Gastroesophageal sphincter (tissue), 4 donors: ENCODE results near the gene FXYD6. TPM values are rescaled to one million over a fixed set of nuclear protein-coding genes. Genes with fewer than 3 reads are reported as not detected.
"Not testable (repeated sequence)": the region's sequence is repeated elsewhere in the genome, so short reads cannot be mapped to it uniquely, and the experiment has no call there.

Source experiments
- ATAC-seq: fragments of 150-250 bp; one replicate; pipeline ENCODE4 v1.9.1; 2016; ENCODE audit warnings: mild to moderate bottlenecking, moderate library complexity
- H3K27ac ChIP-seq, 4 donors: fragments of 200-600 bp; sonication (generic) in 3 of 4; 1 replicate in 3 of 4; 2 replicates in 1 of 4; pipeline ENCODE4 v1.5.1; 2016 to 2019
- H3K27me3 ChIP-seq: fragments of 200-600 bp; sonication (generic); one replicate; pipeline ENCODE4 v1.5.1; 2019
- H3K36me3 ChIP-seq, 2 donors: fragments of 200-600 bp; sonication (generic); one replicate each; pipeline ENCODE4 v1.5.1; 2019; ENCODE audit warnings: control low read depth in 1 of 2
- H3K4me1 ChIP-seq, 3 donors: fragments of 200-600 bp; sonication (generic); 1 replicate in 2 of 3; 2 replicates in 1 of 3; pipeline ENCODE4 v1.5.1; 2016 to 2019; ENCODE audit warnings: control low read depth in 2 of 3
- H3K4me3 ChIP-seq, 2 donors: fragments of 200-600 bp; sonication (generic); one replicate each; pipeline ENCODE4 v1.5.1; 2019; ENCODE audit warnings: mild to moderate bottlenecking in 1 of 2, moderate library complexity in 1 of 2
- H3K9me3 ChIP-seq, 3 donors: fragments of 200-600 bp; sonication (generic); one replicate each; pipeline ENCODE4 v1.5.1; 2017 to 2019; ENCODE audit warnings: control low read depth in 2 of 3
- EP300 ChIP-seq: sonication (generic); formaldehyde crosslinking; IDR thresholded peaks from one replicate; pipeline ENCODE4 v1.6.1; 2017; ENCODE audit warnings: antibody characterized with exemption, mild to moderate bottlenecking
- POLR2A ChIP-seq, 2 donors: fragments of 450-650 bp; IDR thresholded peaks; one replicate each; pipeline ENCODE4 v1.6.1; 2017; ENCODE audit warnings: antibody characterized with exemption in 2 of 2, mild to moderate bottlenecking in 2 of 2, moderate library complexity in 1 of 2
- POLR2AphosphoS5 ChIP-seq: sonication (generic); formaldehyde crosslinking; IDR thresholded peaks from one replicate; pipeline ENCODE4 v1.6.1; 2017; ENCODE audit warnings: antibody characterized with exemption
- WGBS, 2 donors: methylation state at CpG; one replicate each; pipeline ENCODE4 v1.1.5; 2018; ENCODE audit warnings: low coverage in 1 of 2; 5-methylcytosine and 5-hydroxymethylcytosine counted together
- total RNA-seq, 4 donors: library from RNA; depleted of rRNA; stranded (reverse); fragments of >200 nt; gene quantifications; one replicate each; pipeline ENCODE4 v1.1.0, GENCODE V29; 2016
- TF ChIP-seq, protein P1 (sequence below), 4 experiments: fragments of 200-600 bp in 2 of 4; fragments of 450-650 bp in 2 of 4; sonication (generic) in 1 of 4; IDR thresholded peaks; one replicate each; pipeline ENCODE4 v1.5.1; 2017 to 2019; ENCODE audit warnings: antibody characterized with exemption in 4 of 4, mild to moderate bottlenecking in 2 of 4, moderate library complexity in 2 of 4

FXYD6 gene
- total RNA-seq, 4 donors from 2014 or later = 28.6 to 76.7 (median 74.4) TPM

DNA sequence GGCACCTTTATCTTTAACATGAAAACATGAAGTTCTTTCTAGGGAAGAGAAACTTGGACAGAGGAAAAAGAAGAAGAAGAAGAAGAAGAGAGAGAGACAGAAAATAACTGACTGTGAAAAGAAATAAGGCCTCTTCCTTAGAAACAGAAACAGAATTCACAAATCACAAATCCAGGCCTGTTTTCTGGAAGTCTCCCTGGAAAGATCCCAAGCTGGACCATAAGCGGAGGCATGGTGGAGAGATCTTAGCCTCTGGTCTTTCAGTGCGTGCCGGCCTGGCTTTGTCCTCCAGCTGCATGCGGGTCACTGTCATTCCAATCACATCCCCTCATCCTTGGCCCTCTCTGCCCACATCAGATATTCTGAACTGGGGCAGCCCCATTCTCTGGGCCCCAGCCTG, 6.9 kb downstream of the FXYD6 start:
- Histone ChIP-seq H3K27ac (peak overlapping the region in 3 of 4 donors; percentile 11 to 65 (median 61)), H3K4me1 (peaks cover 0 to 73% (median 15%) of the 10 kb centered on the region in 3 donors), H3K36me3 (no peaks in the 10 kb centered on the region), H3K4me3 (no peak overlapping the region), H3K9me3 (no peaks in the 10 kb centered on the region), H3K27me3 (no peaks in the 10 kb centered on the region)
- no peak for ATAC-seq
- WGBS, 2 donors = 21 to 60% methylated on average over 1 to 4 of the region's 4 CpGs
- TF ChIP-seq POLR2A (IDR thresholded peaks at IDR 0.05) = no peak
- no peak for TF ChIP-seq POLR2AphosphoS5
- TF ChIP-seq EP300 = no peak
- TF ChIP-seq, protein P1, sequence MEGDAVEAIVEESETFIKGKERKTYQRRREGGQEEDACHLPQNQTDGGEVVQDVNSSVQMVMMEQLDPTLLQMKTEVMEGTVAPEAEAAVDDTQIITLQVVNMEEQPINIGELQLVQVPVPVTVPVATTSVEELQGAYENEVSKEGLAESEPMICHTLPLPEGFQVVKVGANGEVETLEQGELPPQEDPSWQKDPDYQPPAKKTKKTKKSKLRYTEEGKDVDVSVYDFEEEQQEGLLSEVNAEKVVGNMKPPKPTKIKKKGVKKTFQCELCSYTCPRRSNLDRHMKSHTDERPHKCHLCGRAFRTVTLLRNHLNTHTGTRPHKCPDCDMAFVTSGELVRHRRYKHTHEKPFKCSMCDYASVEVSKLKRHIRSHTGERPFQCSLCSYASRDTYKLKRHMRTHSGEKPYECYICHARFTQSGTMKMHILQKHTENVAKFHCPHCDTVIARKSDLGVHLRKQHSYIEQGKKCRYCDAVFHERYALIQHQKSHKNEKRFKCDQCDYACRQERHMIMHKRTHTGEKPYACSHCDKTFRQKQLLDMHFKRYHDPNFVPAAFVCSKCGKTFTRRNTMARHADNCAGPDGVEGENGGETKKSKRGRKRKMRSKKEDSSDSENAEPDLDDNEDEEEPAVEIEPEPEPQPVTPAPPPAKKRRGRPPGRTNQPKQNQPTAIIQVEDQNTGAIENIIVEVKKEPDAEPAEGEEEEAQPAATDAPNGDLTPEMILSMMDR (IDR thresholded peaks at IDR 0.05) = no peak

DNA sequence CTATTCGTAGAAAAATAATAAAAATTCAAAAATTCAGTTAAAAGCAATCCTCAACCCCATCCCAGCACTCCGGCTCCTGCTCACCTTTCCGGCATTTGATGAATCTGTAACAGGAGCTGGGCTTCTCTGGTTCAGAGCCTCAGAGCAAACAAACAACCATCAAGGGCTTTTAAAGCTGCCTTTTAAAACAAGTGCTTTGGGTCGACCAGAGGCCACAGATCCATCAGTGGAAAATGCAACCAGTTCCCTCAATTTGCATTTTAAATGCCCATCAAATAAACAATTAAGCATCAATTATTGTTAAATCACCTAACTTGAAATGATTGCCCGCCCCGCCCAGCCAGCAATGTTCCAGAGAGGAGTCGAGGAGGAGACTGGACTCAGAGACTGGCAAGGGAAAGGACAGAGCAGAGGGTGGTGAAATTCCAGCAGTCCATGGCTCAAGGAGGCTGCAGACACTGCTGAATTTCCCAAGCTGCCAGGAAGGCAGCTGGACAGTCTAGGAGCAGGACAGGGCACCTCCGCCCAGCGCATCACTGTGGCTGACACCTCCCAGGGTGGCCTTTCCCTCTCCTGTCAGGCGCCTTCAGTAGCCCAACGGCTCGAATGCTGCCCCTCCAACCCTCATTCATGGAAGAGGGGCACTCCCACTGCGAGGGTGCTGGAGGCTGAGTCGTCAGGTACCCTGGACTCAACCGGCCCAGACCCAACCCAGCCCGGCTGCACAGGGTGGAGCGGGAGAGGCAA, 7.5 kb downstream of the FXYD6 start:
- ATAC-seq = no peak
- H3K27ac ChIP-seq = peak overlapping the region in 2 of 4 donors; percentile 61 to 65
- TF ChIP-seq POLR2AphosphoS5 (no peak), POLR2A (IDR thresholded peaks at IDR 0.05) (no peak), EP300 (no peak)
- TF ChIP-seq, protein P1 (IDR thresholded peaks at IDR 0.05) = no peak

DNA sequence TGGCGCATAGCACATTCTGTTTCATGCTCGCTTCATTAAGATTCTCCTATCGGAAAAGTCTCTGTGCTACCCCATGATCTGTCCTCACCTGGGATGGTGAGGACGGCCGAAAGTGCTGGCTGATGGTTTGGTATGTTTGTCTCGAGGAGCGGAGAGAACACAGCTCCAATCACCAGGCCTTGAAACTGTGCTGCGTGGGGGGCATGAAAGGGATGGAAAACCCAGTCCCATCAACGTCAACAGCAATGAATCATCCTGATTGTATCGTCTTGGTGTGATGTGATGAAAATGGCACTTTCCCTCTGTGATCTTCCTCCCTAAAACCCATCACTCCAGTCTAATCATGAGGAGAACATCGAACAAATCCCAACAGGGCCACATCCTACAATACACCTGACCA, 8.4 kb downstream of the FXYD6 start:
- 70 to 77% methylated on average over 6 to 10 of the region's 11 CpGs for WGBS, 2 donors
- no peaks in the 10 kb centered on the region for H3K27me3 ChIP-seq
- H3K4me3 ChIP-seq = no peak overlapping the region
- no peaks in the 10 kb centered on the region for H3K36me3 ChIP-seq
- no peak overlapping the region for H3K27ac ChIP-seq
- TF ChIP-seq EP300 (no peak), POLR2A (IDR thresholded peaks at IDR 0.05) (no peak), POLR2AphosphoS5 (no peak)
- TF ChIP-seq, protein P1 (IDR thresholded peaks at IDR 0.05) = no peak
- H3K4me1 ChIP-seq = peaks cover 0 to 61% (median 9%) of the 10 kb centered on the region in 3 donors
- H3K9me3 ChIP-seq = no peaks in the 10 kb centered on the region
- no peak for ATAC-seq

More for the DNA sequence above, 7.5 kb downstream of the FXYD6 start:
- Histone ChIP-seq H3K4me1 (peaks cover 0 to 66% (median 14%) of the 10 kb centered on the region in 3 donors), H3K4me3 (no peak overlapping the region), H3K9me3 (no peaks in the 10 kb centered on the region), H3K36me3 (no peaks in the 10 kb centered on the region), H3K27me3 (no peaks in the 10 kb centered on the region)
- WGBS, 2 donors = 78 to 89% methylated on average over 6 to 8 of the region's 17 CpGs

DNA sequence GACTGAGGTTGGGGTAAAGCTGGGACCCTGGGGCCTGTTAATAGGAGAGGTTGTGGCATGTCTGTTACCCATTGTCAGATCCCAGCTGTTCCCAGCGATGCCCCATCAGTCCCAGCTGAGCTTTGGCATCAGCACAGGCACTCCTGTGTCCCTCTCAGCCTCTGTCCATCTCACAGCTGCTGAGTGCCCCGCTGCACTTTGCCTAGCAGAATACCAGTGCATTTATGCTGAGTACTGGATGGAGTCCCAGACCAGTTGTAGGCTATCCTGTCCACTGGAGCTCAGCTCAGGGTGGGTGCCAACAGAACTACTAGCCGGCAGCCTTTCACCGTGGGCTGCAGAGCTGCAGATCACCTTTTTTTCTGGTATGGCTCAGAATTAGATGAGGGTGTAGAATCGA, 9.9 kb downstream of the FXYD6 start:
- TF ChIP-seq EP300 (no peak), POLR2AphosphoS5 (no peak), POLR2A (IDR thresholded peaks at IDR 0.05) (no peak)
- TF ChIP-seq, protein P1 (IDR thresholded peaks at IDR 0.05) = no peak
- Histone ChIP-seq H3K4me1 (peaks cover 0 to 61% (median 17%) of the 10 kb centered on the region in 3 donors), H3K4me3 (no peak overlapping the region), H3K36me3 (no peaks in the 10 kb centered on the region), H3K9me3 (no peaks in the 10 kb centered on the region), H3K27ac (peak overlapping the region in 1 of 4 donors; percentile 29), H3K27me3 (no peaks in the 10 kb centered on the region)
- no peak for ATAC-seq
- WGBS, 2 donors = 27 to 67% methylated on average over 1 to 3 of the region's 5 CpGs

DNA sequence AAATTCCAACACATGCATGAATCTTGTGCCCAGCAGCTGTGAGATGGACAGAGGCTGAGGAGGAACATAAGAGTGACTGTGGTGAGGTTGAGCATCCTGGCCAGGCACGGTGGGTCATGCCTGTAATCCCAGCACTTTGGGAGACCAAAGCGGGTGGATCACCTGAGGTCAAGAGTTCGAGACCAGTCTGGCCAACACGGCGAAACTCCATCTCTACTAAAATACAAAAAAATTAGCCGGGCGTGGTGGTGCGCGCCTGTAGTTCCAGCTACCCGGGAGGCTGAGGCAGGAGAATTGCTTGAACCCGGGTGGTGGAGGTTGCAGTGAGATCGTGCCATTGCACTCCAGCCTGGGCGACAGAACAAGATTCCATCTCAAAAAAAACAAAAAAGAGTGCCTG, 10.9 kb downstream of the FXYD6 start:
- not testable (repeated sequence) for H3K4me3 ChIP-seq, ATAC-seq, H3K36me3 ChIP-seq, H3K27ac ChIP-seq, H3K27me3 ChIP-seq, H3K9me3 ChIP-seq
- 96 to 97% methylated on average over 5 to 9 of the region's 13 CpGs for WGBS, 2 donors
- H3K4me1 ChIP-seq = peaks cover 0 to 61% (median 17%) of the 10 kb centered on the region in 3 donors
